ENCODE results near the gene POLN. TPM values are rescaled to one million over a fixed set of nuclear protein-coding genes. Genes with fewer than 3 reads are reported as not detected.

Gene POLN
- total RNA-seq = 5.3 TPM in 2 replicates

GRCh38 chr4:2241410-2242353 is at the start of gene POLN, which contains the start of gene HAUS3:
TSS of gene POLN (minus strand) at chr4:2242121. CDS start at chr4:2229231, 12,890 bp downstream.
TSS of gene HAUS3 (minus strand) at chr4:2242121. CDS start at chr4:2240946, 1,175 bp downstream.

GRCh38 chr4:2261853-2262144 is 19.9 kb upstream of the POLN start, which contains the start of gene MXD4:
TSS of gene MXD4 (minus strand) at chr4:2262109. CDS start at chr4:2261980, 129 bp downstream.

GRCh38 chr4:2059046-2059725 is 182.7 kb downstream of the POLN start, which contains the start of gene NAT8L:
TSS of gene NAT8L (plus strand) at chr4:2059327. CDS start at chr4:2059512, 185 bp downstream.

Other genes with a start within 250 kb of the POLN start
- gene NELFA, start 233.1 kb downstream of the POLN start, total RNA-seq = 11.0 and 17.5 TPM in 2 replicates
- gene NAT8L, start 182.8 kb downstream of the POLN start, total RNA-seq = 0.14 and 0.30 TPM in 2 replicates
- 7.4 and 11.9 TPM in 2 replicates for gene HAUS3, start within 50 bp of the POLN start, total RNA-seq
- gene MXD4, start 20.0 kb upstream of the POLN start, total RNA-seq = 41.6 and 49.2 TPM in 2 replicates
- gene ZFYVE28, start 176.5 kb upstream of the POLN start, total RNA-seq = 8.0 and 8.1 TPM in 2 replicates
- not detected in 2 replicates for gene CFAP99, start 176.8 kb upstream of the POLN start, total RNA-seq
- 62.7 and 99.1 TPM in 2 replicates for gene RNF4, start 227.0 kb upstream of the POLN start, total RNA-seq

All from smooth muscle cell of the umbilical artery (primary cell).